Fibroblast of gingiva (primary cell): Measurements from ENCODE around the gene MEF2A.
A peak's percentile ranks its signal among the peaks of the same experiment; 100 is the strongest.
"Not testable (repeated sequence)": the region's sequence is repeated elsewhere in the genome, so short reads cannot be mapped to it uniquely, and the experiment has no call there.

Experiments used
- DNase-seq: peaks from one replicate; pipeline ENCODE4 v3.0.0-alpha.2; 2011; ENCODE audit warnings: low read depth

MEF2A gene

GRCh38 chr15:99651023-99651807 lies 85.4 kb downstream of the MEF2A start:
- no peak for DNase-seq

GRCh38 chr15:99656205-99656604 lies 90.4 kb downstream of the MEF2A start:
- DNase-seq = no peak

- DNase-seq = no peak
Observed at GRCh38 chr15:99657996-99658395, 92.2 kb downstream of the MEF2A start.

- DNase-seq = no peak
Observed at GRCh38 chr15:99662903-99663302, 97.1 kb downstream of the MEF2A start.

GRCh38 chr15:99666073-99666472 lies 100.3 kb downstream of the MEF2A start:
- not testable (repeated sequence) for DNase-seq

GRCh38 chr15:99668533-99669182 lies 102.9 kb downstream of the MEF2A start:
- no peak for DNase-seq

GRCh38 chr15:99669250-99669649 lies 103.5 kb downstream of the MEF2A start:
- no peak for DNase-seq

- DNase-seq = peak; percentile 59
Observed at GRCh38 chr15:99671926-99672635, 106.3 kb downstream of the MEF2A start.

GRCh38 chr15:99673111-99673510 lies 107.3 kb downstream of the MEF2A start:
- no peak for DNase-seq

GRCh38 chr15:99674279-99674678 lies 108.5 kb downstream of the MEF2A start:
- no peak for DNase-seq

- no peak for DNase-seq
Observed at GRCh38 chr15:99677540-99678134, 111.9 kb downstream of the MEF2A start.

GRCh38 chr15:99680276-99680675 lies 114.5 kb downstream of the MEF2A start:
- DNase-seq = no peak

GRCh38 chr15:99681990-99682389 lies 116.2 kb downstream of the MEF2A start:
- no peak for DNase-seq

GRCh38 chr15:99682455-99682854 lies 116.7 kb downstream of the MEF2A start:
- peak; percentile 37 for DNase-seq

GRCh38 chr15:99683000-99683670 lies 117.4 kb downstream of the MEF2A start:
- no peak for DNase-seq

GRCh38 chr15:99686290-99686689 lies 120.5 kb downstream of the MEF2A start:
- no peak for DNase-seq

GRCh38 chr15:99692825-99693224 lies 127.0 kb downstream of the MEF2A start:
- DNase-seq = no peak

GRCh38 chr15:99696096-99696495 lies 130.3 kb downstream of the MEF2A start:
- no peak for DNase-seq

- no peak for DNase-seq
Observed at GRCh38 chr15:99702895-99703602, 137.3 kb downstream of the MEF2A start.

GRCh38 chr15:99703603-99704443 lies 138.0 kb downstream of the MEF2A start:
- DNase-seq = peak; percentile 80
